ENCODE data around the gene RPS4Y2. TPM values are rescaled to one million over a fixed set of nuclear protein-coding genes. Genes with fewer than 3 reads are reported as not detected.

Gene RPS4Y2
- total RNA-seq (not detected), polyA plus RNA-seq (ENCODE audit: insufficient read length in 6 of 6) (under 1 TPM in 1 of 6 donors, not detected in 5; 0.20 TPM)
- long read RNA-seq, donor 1: 0 reads
- long read RNA-seq, donor 2: 0 reads
- long read RNA-seq, donor 3: 0 reads
- long read RNA-seq, donor 4: 0 reads
- long read RNA-seq, donor 5: 0 reads
- long read RNA-seq, donor 6: 0 reads
- long read RNA-seq, donor 7: 0 reads
- long read RNA-seq, donor 8: 0 reads
- long read RNA-seq, donor 9: 0 reads
- long read RNA-seq, donor 10: 0 reads
- long read RNA-seq, donor 11: 0 reads
- long read RNA-seq, donor 12: 0 reads

GRCh38 chrY:20755808-20756207 is at the start of gene RPS4Y2:
Gene RPS4Y2, plus strand, starts transcription at chrY:20756108. Its CDS starts 56 bp downstream, at chrY:20756164.
- H3K27ac ChIP-seq: no peak within 1 kb of the TSS
- no peaks in the 10 kb centered on the region for H3K36me3 ChIP-seq
- ATAC-seq: no peak
- no peak for DNase-seq
- TF ChIP-seq CTCF (IDR thresholded peaks at IDR 0.05): no peak
- H3K4me1 ChIP-seq: no peaks in the 10 kb centered on the region
- no peak within 1 kb of the TSS for H3K4me3 ChIP-seq
- H3K27me3 ChIP-seq: no peaks in the 10 kb centered on the region
- intact Hi-C loops (cut with DNase I): no loop called here
- H3K9me3 ChIP-seq: no peaks in the 10 kb centered on the region

GRCh38 chrY:20714391-20714790 is 41.5 kb upstream of the RPS4Y2 start:
- intact Hi-C loops (cut with DNase I): no loop called here
- DNase-seq (no peak), ATAC-seq (no peak)
- Histone ChIP-seq H3K4me3 (no peak overlapping the region), H3K27ac (no peak overlapping the region), H3K27me3 (no peaks in the 10 kb centered on the region), H3K4me1 (no peaks in the 10 kb centered on the region), H3K36me3 (no peaks in the 10 kb centered on the region), H3K9me3 (no peaks in the 10 kb centered on the region)
- TF ChIP-seq CTCF (IDR thresholded peaks at IDR 0.05): no peak

GRCh38 chrY:20726184-20726907 is 29.6 kb upstream of the RPS4Y2 start:
- H3K36me3 ChIP-seq: no peaks in the 10 kb centered on the region
- H3K27ac ChIP-seq: no peak overlapping the region
- DNase-seq: no peak
- intact Hi-C loops (cut with DNase I): no loop called here
- no peak overlapping the region for H3K4me3 ChIP-seq
- no peak for TF ChIP-seq CTCF (IDR thresholded peaks at IDR 0.05)
- H3K27me3 ChIP-seq: no peaks in the 10 kb centered on the region
- H3K4me1 ChIP-seq: no peaks in the 10 kb centered on the region
- ATAC-seq: no peak
- H3K9me3 ChIP-seq: no peaks in the 10 kb centered on the region

- Histone ChIP-seq H3K4me3 (no peak overlapping the region), H3K9me3 (no peaks in the 10 kb centered on the region), H3K36me3 (no peaks in the 10 kb centered on the region), H3K4me1 (no peaks in the 10 kb centered on the region), H3K27ac (no peak overlapping the region), H3K27me3 (no peaks in the 10 kb centered on the region)
- TF ChIP-seq CTCF (IDR thresholded peaks at IDR 0.05): no peak
- intact Hi-C loops (cut with DNase I): no loop called here
- DNase-seq (no peak), ATAC-seq (no peak)
Observed at GRCh38 chrY:20735200-20735599, 20.7 kb upstream of the RPS4Y2 start.

- intact Hi-C loops (cut with DNase I): no loop called here
- DNase-seq: no peak
- Histone ChIP-seq H3K4me1 (no peaks in the 10 kb centered on the region), H3K27ac (no peak overlapping the region), H3K36me3 (no peaks in the 10 kb centered on the region), H3K9me3 (no peaks in the 10 kb centered on the region), H3K4me3 (no peak overlapping the region), H3K27me3 (no peaks in the 10 kb centered on the region)
- TF ChIP-seq CTCF (IDR thresholded peaks at IDR 0.05): no peak
- no peak for ATAC-seq
Observed at GRCh38 chrY:20739806-20740205, 16.1 kb upstream of the RPS4Y2 start.
